GM21390 (cell line): ENCODE results near the gene GADD45GIP1.

Source experiments
- ATAC-seq: cut with Tn5 transposase; IDR thresholded peaks from one replicate; pipeline ENCODE4 v1.9.1; 2021; ENCODE audit not compliant: unreplicated experiment

GADD45GIP1 gene

DNA sequence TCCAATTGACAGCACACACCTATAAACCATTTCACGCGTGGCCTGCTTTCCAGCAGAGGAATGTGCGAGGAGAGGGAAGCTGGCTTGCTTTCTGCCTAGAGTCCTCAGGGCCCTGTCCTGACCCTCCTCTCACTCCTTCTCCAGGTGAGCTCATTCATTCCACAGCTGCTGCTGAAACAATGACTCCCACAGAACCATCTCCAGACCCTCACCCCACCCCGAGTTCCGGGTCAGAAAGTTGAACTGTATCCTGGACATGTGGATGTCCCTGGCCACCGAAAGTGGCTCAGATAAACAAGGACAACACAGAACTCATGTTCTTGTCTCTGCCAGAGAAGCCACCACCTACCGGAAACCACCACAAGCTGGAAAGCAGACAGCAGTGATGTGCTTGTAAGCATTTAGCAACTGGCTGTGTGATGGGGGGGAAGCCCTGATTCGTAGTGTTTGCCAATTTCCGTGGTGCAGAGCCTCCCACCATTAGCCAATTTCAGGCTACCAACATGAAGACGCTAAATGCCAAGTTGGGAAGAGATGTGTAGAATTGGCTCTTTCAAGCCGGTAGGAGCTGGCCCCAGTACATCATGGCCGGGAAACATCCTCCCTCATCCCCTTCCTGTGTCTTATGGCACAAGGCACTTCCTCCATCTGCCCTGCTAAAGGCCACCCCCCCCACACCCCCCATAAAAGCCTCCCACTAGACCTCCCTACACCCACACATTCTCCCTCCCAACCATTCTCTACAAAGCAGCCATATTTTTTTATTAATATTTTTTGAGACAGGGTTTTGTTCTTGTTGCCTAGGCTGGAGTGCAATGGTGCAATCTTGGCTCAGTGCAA lies 43.0 kb downstream of the GADD45GIP1 start:
- no peak for ATAC-seq

DNA sequence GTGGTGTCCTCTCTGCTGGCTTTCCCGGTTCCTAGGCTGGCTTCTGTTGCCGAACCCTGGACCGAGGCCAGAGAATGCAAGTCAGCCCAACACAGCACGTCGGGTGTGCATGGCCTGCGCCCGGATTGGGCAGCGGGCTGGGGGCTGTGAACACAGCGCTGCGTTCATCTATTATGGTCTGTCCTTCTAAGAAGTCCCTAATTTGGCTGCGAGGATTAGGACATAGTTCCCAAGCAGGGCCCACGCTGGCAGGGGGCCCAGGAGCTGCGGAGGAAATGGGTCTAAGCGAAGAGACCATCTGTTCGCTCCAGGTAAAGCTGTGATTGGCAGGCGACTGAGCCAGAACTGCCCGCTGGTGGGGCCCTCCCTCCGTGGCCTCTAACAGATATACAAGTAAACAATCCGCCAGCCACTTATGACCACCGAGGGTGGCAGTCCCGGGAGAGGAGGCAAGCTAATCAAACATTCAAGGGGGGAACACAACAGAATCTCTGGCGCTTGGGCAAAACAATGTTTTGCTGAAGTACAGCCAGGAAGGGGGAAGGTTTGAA lies 43.9 kb downstream of the GADD45GIP1 start:
- no peak for ATAC-seq

DNA sequence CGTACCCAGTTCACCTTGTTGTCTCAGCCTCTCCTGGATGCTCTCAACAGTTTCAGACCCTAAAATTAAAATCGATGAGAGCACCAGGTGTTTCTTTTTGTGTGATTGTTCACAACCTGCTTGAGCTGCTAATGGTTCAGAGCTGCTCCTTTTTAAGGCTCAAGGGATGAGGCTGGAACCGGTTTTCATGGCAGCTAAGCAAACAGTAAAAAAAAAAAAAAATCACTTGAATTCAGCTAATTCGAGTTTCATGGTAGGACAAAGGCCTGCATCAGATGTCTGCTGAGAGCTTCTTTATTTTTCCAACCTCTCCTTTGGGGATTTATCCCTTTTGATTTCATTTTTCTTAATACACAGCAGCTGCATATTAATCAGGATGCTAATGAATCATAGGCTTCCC lies 44.5 kb downstream of the GADD45GIP1 start:
- ATAC-seq, result no peak

GRCh38 chr19:12907166-12907565 lies 49.9 kb downstream of the GADD45GIP1 start:
- no peak for ATAC-seq
